GM12874 (cell line): ENCODE data around the gene ATXN10.

Experiments
- CTCF ChIP-seq: IDR thresholded peaks from 2 replicates; pipeline ENCODE4 v1.5.1; 2011; ENCODE audit warnings: low read depth, mild to moderate bottlenecking, control low read depth, low read length, moderate library complexity; ENCODE audit not compliant: insufficient read depth

The ATXN10 gene

GRCh38 chr22:45845076-45845487 lies 173.4 kb downstream of the ATXN10 start:
- TF ChIP-seq CTCF, result no peak

- no peak for TF ChIP-seq CTCF
These were observed 175.3 kb downstream of the ATXN10 start for GRCh38 chr22:45846952-45847351.

- TF ChIP-seq CTCF, result no peak
These were observed 177.3 kb downstream of the ATXN10 start for GRCh38 chr22:45848904-45849303.

- TF ChIP-seq CTCF, result no peak
These were observed 181.2 kb downstream of the ATXN10 start for GRCh38 chr22:45852826-45853225.

GRCh38 chr22:45855961-45856360 lies 184.3 kb downstream of the ATXN10 start:
- TF ChIP-seq CTCF, result no peak

GRCh38 chr22:45857519-45857918 lies 185.9 kb downstream of the ATXN10 start:
- TF ChIP-seq CTCF, result no peak

- TF ChIP-seq CTCF, result no peak
These were observed 187.9 kb downstream of the ATXN10 start for GRCh38 chr22:45859231-45860161.
